T-helper 2 cell treated with Interferon-gamma antibody and Interleukin-4, amounts not matched to agents 100 ng/mL and 5 ng/mL, for 36 hours (primary cell): ENCODE data around the gene SMARCD1. TPM values are rescaled to one million over a fixed set of nuclear protein-coding genes. Genes with fewer than 3 reads are reported as not detected.
"Not testable (repeated sequence)": the region's sequence is repeated elsewhere in the genome, so short reads cannot be mapped to it uniquely, and the experiment has no call there.

Experiments used
- intact Hi-C: fragments of 100-400 bp; cut with micrococcal nuclease; formaldehyde crosslinking; loops from one replicate; pipeline ENCODE4 v1.15.1; 2023
- total RNA-seq: library from RNA; stranded (reverse); gene quantifications from 2 replicates; pipeline ENCODE4 v1.2.3, GENCODE V29; 2022

The SMARCD1 gene
- total RNA-seq, 1 donor from 2014 or later, result 75.3 TPM

DNA sequence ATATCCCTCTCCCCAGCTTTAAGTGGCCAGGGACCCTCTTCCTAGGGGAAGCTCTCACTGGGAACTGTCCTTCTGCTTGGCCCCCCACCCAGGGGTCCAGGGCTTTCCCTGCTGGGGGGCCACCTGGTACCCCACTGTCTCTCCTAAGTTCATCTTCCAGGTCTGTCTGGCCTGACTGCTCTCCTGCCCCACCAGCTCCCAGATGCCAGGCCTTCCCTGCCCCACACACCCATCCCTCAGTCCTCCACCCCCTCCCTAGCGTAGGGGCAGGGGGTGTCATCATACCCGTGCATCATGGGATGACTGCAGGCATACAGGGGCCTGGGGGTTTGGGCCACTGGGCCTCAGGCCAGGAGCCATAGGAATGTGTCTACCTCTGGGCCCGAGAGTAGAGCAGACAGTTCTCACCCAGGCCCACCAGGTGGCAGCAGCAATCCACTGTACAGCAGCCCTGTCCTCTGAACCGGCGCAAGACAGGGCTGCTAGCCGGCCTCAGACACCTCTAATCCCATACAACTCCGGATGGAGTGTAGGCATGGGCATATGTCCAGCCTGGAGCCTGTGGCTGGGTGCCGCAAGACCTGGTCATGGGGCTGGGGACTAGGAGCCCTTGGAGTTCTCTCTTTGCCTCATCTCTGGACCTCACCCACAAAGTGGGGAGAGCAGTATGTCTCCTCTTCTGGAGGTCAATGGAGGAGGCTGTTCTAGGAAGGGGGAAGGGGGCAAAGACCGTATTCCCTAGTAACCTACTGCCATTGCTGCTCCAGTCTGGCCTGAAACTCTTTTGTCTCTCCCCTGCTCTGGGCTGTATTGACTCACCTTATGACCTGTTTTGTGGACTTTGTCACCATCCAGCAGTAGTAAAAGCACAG lies 10.0 kb upstream of the SMARCD1 start:
- intact Hi-C loops, result loop anchor here (1.0 kb wide), 1 partner anchor 100 kb away; no protein-coding TSS in a partner anchor

DNA sequence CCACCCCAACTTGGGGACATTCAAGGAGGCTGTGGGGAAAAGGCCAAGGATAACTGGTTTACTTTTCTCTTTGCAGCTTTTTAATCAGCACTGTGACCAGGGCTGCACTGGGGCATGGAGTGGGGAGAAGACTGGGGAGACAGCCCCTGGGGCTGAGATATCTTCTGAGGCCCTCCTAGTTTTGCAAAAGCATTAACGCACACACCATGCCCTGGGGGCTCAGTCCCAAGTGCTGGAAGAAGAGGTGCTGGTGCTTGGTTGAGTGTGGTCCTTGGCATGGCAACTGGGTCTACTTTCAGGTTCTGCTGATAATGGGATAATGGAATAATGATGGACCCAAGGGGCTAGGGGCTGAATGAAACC lies 9.4 kb upstream of the SMARCD1 start:
- intact Hi-C loops, result loop anchor here (1.0 kb wide), 1 partner anchor 100 kb away; no protein-coding TSS in a partner anchor

DNA sequence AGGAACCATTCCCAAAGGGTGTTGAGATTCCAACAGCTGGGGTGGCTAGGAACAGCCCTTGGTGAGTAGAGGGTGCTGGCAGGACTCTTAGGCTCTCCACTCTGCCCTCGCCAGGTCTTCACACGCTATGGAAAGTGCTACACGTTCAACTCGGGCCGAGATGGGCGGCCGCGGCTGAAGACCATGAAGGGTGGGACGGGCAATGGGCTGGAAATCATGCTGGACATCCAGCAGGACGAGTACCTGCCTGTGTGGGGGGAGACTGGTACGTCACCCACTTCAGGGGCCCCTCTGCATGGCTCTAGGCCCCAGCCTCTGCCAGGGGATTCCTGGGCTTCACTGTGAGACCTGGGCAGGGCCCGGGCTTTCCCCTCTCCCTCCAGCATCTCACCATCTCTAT lies 8.0 kb upstream of the SMARCD1 start:
- intact Hi-C loops, result no loop called here

DNA sequence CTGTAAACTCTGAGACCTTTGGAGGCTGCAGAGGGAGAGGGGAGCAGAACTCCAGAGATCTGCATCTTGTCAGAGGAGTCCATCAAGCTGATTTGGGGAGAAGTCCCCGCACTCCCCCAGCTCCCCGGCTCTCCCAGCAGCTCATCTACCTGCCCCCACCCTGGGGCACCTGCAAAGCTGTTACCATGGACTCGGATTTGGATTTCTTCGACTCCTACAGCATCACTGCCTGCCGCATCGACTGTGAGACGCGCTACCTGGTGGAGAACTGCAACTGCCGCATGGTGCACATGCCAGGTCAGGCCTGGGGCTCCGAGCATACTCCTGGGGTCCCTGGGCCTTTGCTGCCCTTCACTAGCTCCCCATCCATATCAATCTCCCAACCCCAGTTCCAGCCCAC lies 6.9 kb upstream of the SMARCD1 start:
- intact Hi-C loops, result no loop called here

DNA sequence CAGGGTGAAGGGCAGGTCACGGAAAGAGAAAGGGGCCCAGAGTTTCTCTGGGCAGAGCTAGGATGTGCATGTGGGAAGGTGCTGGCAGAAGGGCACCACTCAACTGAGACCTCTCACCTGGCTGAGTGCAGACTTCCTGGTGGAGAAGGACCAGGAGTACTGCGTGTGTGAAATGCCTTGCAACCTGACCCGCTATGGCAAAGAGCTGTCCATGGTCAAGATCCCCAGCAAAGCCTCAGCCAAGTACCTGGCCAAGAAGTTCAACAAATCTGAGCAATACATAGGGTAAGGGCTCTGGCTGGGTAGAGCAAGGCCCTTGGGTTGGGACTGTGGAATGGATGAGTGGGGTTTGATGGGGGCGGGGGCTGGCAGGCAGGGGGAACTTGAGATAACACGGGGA lies 5.4 kb upstream of the SMARCD1 start:
- intact Hi-C loops, result no loop called here

DNA sequence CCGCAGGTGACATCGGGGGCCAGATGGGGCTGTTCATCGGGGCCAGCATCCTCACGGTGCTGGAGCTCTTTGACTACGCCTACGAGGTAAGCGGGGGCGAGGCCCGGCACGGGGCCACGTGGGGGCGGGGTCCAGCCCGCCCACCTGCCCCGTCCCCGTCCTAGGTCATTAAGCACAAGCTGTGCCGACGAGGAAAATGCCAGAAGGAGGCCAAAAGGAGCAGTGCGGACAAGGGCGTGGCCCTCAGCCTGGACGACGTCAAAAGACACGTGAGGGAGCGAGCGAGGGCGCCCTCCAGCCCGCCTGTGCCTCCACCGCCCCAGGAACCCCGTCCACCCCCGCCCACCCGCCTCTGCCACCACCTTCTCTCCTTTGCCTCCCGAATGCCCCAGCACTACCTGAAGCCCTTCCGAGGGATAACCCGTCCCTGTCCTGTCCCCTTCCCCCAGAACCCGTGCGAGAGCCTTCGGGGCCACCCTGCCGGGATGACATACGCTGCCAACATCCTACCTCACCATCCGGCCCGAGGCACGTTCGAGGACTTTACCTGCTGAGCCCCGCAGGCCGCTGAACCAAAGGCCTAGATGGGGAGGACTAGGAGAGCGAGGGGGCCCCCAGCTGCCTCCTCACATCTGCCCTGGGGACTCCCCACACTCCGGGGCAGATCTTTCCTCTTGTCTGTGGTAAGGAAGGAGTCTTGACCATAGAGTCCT lies 3.9 kb upstream of the SMARCD1 start:
- intact Hi-C loops, result no loop called here

DNA sequence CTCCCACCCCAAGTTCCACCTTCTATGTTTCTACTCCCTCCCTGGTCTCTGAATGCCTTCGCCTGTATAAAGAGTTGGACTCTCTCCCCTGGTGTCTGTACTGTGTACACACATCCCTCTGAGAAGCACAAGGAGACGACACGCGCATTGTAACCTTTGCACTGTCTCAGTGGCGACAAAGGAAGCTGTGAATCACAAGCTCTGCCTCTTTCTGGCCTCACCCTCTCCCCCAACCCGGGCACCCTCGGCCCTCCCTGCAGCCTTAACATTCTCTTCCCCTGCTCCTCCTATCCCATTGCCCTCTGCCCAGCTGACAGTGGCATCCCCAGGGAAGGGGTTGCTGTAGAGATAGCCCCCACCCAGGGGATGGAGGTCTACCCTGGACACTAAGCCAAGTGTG lies 2.5 kb upstream of the SMARCD1 start:
- intact Hi-C loops, result no loop called here

DNA sequence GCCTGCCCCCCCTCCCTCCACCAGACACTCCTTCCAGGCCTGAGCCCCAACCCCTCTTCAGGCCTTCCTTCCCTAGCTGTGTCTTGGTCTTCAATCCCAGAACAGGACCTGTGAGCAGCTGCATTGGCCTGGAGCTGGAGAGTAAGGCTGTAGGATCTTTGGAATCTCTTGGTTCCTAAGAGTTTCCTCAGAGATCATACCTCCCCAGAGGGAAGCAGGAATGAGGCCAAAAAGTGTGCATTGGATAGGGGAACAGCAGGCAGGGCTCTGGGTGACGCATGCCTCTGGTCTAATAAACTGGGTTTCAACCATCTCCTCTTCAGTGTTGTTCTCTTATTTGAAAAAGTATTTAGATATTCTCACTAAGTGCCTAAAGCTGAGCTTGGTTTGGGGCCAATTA lies 1.8 kb upstream of the SMARCD1 start:
- intact Hi-C loops, result no loop called here

DNA sequence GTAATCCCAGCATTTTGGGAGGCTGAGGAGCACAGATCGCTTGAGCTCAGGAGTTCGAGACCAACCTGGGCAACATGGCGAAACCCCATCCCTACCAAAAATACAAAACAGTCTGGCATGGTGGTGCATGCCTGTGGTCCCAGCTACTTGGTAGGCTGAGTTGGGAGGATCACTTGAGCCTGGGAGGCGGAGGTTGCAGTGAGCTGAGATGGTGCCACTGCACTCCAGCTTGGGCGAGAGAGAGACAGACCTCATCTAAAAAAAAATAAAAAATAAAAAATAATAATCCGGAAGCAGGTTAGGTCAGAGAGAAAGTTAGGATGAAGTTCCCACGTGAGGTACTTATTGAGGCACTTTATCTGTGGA lies 750 bp upstream of the SMARCD1 start:
- intact Hi-C loops, result not testable (repeated sequence)

DNA sequence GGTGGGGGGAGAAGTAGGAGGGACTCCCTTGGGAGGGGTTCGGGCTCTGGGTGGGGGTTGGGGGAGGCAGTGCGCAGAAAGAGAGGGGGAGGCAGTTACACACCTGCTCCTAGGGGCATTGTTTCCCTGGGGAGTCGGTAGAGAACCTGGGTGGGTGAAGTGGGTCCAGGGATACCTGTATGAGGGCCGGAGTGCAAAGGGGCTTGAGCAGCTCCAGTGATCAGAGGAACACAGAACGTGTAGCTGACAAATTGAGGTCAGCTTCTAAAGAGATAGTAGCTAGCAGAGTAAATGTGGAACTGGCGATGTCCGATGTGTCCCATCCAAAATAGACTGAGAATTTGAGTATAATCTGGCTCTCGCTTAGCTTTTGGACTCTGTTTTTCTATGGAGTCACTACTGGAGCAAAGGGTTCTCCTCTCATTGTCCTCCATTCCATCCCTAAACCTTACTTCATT lies 502 bp downstream of the SMARCD1 start:
- intact Hi-C loops, result loop anchor here (1.0 kb wide), 3 partner anchors 27 to 90 kb away; partner anchors contain the start of genes CERS5 and COX14

DNA sequence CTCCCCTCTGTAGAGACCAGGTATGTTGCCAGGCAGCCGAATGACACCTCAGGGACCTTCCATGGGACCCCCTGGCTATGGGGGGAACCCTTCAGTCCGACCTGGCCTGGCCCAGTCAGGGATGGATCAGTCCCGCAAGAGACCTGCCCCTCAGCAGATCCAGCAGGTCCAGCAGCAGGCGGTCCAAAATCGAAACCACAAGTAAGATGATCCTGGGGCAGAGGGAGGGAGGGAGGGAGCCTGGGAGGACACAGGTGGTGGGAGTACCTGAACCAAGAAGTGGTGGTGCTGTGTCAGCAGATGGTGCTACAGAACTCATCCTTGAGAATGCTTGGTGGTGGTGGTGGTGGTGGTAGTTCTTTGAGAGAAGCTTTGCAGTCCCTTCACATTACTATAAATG lies 1.0 kb downstream of the SMARCD1 start:
- intact Hi-C loops, result no loop called here

DNA sequence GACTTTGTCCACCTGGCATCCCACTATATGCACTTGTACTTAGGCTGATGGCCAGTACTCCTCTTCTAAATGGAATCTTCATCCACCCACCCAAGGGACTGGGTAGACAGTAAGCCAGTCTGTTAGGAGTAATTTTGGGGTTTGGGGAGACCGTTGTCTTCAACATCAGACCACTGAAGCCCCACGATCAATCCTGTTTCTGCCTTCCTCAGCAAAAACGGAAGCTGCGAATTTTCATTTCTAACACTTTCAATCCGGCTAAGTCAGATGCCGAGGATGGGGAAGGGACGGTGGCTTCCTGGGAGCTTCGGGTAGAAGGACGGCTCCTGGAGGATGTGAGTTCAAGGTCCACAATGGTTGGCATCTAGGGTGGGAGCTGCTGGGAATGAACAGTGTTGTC lies 2.0 kb downstream of the SMARCD1 start:
- intact Hi-C loops, result no loop called here

DNA sequence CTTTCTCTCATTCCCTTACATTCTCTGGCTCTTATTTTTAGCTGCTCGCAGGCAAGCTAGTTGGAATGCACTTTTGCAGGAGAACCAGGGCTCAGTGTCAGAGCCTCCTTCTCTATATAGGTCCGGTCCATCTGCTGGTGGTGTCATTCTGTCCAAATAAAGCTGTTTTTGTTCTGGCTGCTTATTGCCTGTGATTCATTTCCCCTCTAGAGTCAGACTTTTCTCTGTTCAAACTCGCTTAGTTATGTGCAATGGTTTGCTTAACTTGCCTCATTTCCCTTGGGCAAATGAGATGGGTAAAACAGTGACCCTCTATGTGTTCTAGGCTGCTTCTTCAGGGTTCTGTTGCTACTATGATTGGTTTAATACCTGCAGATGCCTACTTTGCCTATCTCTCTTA lies 2.9 kb downstream of the SMARCD1 start:
- intact Hi-C loops, result loop anchor here (1.0 kb wide), 1 partner anchor 312 kb away; the partner anchor contains the start of gene LARP4

DNA sequence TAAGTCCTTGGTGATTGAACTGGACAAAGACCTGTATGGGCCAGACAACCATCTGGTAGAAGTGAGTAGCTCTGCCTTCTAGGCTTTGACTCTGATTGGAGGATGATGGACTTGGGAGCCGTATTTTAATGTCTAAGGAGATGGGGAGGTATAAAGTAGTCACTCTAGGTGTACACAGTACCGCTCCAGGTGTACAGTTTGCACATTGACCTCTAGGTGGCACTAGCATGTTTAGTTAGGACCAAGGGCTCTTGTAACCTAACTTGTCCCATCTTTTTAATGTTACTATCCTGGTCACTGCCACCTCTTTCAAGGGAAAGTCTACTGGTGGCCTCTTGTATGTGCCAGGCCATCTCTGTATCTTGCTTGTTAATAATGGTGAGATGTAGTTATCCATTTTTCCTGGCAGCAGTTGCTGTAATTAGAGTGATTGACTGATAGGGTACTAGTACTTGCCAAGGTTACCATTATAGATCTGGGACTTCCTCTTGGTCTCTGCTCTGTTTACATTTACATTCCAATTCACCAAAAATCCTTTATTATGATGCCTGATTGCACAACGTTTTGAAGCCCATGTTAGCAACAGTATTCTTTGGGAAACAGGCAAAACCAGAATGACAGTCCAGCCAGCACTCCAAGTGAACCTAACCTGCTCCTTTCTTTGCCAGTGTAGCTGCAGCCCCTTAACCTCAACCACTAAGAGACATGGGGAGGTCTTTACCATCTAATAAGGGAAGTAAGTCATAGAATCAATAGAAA lies 3.6 kb downstream of the SMARCD1 start:
- intact Hi-C loops, result loop anchor here (1.0 kb wide), 1 partner anchor 312 kb away; the partner anchor contains the start of gene LARP4

DNA sequence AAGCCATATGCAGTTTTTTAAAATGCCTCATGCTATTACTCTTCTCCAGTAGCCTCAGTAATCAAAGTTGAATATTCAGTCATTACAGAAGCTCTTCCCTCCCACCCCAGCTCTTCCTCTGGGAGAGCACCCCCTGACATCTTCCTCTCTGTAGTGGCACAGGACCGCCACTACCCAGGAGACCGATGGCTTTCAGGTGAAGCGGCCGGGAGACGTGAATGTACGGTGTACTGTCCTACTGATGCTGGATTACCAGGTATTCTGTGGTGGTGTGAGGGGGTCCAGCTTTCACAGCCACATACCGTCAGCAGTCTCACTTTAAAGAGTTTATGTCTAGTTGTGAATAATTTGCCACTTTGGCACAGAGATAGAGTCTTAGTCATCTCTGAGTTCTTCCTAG lies 4.6 kb downstream of the SMARCD1 start:
- intact Hi-C loops, result no loop called here

DNA sequence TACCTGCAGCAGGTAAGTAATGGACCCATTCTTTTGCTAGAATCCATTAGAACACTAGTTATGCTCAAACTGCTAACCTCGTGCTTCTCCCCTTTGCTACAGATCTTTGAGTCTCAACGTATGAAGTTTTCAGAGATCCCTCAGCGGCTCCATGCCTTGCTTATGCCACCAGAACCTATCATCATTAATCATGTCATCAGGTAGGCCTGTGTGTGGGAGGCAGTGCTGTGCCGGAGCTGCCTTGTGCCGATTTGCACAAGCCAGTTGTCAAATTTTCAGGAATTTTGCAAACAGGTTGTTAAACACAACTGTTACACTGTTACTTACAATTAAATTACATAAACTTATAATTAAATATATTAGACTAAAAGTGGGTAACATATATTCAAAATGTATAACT lies 5.2 kb downstream of the SMARCD1 start:
- intact Hi-C loops, result no loop called here

DNA sequence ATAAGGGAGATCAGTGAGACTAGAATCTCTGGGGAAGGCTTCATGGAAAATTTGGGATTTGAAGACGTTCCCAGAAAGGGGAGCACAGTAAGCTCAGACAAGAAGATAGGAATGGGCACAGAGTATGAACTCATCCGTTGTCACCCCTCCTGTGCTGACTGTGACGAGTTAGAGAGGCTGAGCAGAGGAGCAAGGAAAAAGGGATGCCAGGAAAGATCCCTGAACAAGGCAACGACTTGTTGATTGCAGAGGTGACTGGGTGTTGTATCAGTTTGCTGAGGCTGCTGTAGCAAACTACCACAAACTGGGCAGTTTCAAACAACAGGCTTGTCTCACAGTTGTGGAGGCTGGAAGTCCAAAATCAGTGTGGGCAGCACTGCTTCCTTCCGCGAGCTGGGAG lies 12.8 kb downstream of the SMARCD1 start:
- intact Hi-C loops, result no loop called here

DNA sequence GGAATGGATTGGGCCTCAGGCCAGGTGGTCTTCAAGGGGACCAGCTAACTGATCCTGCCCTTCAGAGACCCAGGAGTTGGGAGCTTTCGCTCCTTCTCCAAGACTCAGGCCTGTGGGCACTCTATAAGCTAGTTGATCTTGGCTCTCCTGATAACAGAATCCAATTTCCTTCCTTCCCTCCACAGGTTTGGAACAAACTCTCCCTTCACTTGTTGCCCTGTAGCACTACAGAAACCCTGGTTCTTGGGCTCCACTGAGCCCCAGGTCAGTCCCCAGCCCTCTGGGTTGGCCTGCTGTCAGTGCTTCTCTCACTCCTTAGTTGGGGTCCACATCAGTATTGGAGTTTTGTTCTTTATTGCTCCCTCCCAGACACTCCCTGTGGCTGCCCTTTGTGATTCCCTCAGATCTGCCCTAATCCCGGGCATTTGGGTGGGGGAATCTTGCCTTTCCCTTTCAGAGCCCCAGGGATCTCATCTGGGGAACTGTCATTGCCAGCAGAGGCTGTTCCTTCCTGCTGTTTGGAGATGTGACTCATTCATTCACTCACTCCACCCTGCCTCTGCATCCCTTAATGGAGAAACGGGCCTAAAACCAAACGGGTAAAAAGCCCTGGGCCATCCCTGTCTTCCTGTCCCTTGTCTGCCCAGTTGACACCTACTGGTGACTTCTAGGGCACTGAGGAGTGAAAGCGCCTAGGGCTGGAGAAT lies 14.3 kb downstream of the SMARCD1 start:
- intact Hi-C loops, result no loop called here

DNA sequence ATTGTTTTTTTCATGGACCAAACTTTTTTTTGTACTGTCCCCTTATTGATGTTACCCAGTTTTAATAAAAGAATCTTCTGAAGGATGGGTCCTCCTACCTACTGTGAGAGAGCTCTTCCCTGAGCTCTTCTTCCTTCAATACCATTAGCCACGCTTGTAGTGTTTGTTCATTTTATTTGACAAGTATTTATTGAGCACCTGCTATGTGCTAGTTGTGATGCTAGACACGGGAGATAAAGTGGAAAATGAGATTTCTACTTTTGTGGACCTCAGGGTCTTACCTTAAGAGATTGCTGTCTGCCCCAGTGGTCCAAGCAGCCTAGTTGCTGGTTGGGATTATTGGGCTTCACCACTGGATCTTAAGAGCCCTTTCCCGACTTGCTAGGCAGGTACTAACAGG lies 15.4 kb downstream of the SMARCD1 start:
- intact Hi-C loops, result no loop called here

DNA sequence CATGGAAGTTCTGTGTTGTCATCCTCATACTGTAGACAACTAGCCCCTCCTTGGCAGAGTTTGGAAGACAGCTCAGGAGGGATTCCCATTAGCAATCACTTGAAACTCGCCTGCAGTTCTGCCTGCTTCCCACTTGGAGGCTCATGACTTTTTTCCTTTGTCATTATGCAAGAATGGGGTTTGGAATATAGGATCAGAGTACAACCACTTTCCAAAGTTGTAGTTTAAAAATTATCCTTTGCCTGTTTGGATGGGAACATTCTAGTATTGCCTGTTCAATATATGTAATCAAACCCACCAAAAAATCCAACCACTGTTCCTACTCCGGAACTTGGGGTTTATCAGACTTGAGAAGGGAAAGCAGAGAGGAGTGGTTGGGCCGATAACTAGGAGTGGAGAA lies 16.5 kb downstream of the SMARCD1 start:
- intact Hi-C loops, result no loop called here

DNA sequence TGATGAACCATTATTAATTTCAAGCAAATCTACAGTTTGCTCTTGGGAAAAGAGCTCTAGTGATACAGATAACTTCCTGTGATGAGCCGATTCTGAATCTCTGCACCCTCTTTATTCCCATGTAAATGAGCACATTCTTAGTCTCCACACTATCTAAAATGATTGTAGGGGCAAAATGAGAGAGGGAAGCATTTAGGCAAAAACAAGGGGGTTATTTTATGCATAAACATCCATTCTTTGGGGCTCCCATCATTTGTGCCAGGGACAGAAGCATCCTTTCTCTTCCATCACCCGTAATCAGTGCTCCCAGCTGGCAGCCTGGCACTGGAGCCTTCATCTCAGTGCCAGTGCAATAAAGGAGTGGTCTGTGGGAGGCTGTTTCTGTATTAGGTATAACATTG lies 17.0 kb downstream of the SMARCD1 start:
- intact Hi-C loops, result no loop called here
